Measurements from ENCODE around the gene PIWIL1.

PIWIL1 gene

GRCh38 chr12:130337488-130338303, at the start of gene PIWIL1:
TSS of gene PIWIL1 (plus strand) at chr12:130337887. CDS start at chr12:130342592, 4,705 bp downstream.
- DNase-seq = no peak

GRCh38 chr12:130288206-130288605, 49.5 kb upstream of the PIWIL1 start:
- DNase-seq = no peak

DNA sequence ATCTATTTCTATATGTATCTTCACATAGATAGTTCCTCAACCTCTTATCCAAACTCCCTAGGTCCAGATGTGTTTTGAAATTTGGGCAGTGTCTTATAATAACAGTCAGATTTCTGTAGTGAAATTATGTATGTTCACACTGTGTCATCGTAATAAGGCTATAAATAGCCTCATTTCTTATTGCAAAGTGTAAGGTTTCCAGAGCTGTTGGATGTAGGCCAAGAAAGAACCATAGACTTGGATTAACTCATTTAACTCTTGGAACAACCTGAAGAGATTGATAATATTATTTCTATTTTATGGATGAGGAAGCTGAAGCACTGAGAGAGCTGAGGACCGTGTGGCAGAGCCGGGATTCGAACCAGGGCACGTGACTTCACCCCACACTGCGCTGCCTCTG, 49.0 kb upstream of the PIWIL1 start:
- no peak for DNase-seq

GRCh38 chr12:130290114-130290513, 47.6 kb upstream of the PIWIL1 start:
- DNase-seq = no peak

DNA sequence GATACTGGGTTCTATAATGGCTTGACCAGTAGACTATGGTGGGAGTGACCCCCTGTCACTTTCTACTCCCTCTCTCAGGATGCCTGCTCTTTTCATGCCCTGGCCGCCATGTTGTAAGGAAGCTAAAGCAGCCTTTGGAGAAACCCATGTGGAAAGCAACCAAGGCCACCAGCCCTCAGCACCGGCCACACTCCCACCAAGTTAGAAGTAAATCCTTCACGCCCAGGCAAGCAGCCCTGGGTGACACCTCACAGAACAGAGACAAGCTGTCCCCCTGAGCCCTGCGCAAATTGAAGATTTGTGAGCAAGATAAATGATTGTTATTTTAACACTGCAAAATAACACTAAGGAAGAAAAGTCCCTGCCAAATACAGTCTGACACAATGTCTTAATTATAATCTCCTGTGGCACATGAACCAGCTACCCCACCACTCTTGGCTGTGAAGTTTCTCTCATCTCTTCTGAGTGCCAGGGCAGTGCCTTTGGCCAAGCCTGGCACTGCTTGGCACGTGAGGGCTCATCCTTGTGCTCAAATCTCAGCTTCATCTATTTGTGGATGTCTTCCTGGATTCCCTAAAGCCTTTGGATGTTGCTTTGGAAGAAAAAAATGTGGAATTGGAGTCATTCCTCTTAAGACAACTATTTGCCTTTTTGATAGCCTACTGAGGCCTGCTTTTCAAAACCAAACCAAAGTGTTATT, 39.2 kb upstream of the PIWIL1 start:
- no peak for DNase-seq

DNA sequence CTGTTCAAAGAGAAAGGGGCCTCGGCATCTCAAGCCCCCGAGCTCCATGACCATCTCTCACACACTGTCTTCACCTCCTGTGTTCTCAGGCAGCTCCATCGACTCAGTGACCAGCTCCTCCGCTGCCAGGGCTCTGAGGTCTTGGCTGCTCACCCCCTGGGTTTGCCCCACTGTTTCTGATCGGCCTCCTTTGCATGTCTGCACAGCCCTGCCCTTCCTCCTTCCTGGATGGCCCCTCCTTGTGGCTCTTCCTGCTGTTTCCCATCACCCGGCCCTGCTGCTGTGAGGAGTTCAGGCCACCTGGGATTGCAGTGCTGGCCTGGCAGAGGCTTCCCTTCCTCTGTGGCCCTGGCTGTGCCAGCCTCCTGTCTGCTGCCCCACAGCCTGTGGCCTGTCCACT, 38.1 kb upstream of the PIWIL1 start:
- no peak for DNase-seq

- DNase-seq = no peak
Measured at GRCh38 chr12:130300090-130300489, 37.6 kb upstream of the PIWIL1 start.

GRCh38 chr12:130300737-130301535, 36.8 kb upstream of the PIWIL1 start:
- DNase-seq = no peak

DNA sequence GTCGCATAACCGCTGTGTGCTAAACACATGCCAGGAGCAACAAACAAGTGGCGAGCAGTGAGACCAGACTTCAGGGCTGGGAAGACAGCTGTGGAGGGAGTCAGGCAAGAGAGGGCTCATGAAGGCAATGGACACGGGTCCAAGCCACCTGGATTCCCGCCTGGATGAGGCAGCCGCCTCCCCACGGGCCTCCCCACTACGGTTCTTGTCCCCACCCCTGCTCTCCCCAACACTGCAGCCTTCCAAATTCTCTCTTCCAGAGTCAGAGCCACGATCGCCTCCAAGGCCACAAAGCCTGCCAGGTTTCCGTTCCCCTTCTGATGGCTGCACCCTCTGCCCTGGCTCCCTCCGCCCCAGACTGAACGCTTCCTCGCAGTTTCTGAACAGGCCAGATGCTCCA, 36.1 kb upstream of the PIWIL1 start:
- no peak for DNase-seq

GRCh38 chr12:130303781-130304180, 33.9 kb upstream of the PIWIL1 start:
- no peak for DNase-seq

GRCh38 chr12:130307859-130308258, 29.8 kb upstream of the PIWIL1 start:
- no peak for DNase-seq

DNA sequence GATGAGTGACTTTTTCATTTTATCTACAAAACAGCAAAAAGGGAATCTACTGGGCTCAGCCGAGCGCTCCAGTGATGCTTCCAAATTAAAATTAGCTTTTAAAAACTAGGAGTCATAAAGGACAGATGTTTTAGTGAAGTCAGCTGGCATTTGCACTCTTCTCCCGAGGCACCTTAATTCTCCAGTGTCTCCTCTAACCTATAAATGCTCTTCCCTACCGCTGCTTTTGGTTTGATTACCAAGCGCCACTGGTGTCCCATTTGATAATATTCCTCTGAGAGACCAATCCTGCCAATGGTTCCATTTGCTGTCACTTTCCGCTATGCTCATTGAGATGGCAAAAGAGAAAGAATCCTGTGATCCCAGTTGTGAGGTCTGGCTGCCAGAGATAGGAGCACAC, 29.3 kb upstream of the PIWIL1 start:
- no peak for DNase-seq

DNA sequence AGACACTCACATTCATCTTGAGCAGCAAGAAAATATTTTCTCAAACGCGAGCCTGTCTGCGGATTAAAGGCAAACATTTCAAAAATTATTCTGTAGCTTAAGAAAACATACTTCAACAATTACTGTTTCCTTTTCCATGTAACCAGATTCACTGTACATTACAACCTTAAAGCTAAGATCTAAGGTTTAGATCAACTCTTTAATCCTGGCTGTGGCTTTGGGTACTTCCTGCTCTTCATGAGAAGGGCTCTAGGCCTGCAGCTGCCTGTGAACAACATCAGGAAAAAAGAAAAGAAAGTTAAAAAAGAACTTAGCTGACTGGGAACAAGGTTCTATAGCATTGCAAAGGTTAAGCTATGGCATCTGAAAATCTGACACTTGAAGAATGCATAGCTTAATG, 21.4 kb upstream of the PIWIL1 start:
- no peak for DNase-seq

- DNase-seq = no peak
Measured at GRCh38 chr12:130320536-130320935, 17.2 kb upstream of the PIWIL1 start.

GRCh38 chr12:130322263-130322662, 15.4 kb upstream of the PIWIL1 start:
- no peak for DNase-seq

GRCh38 chr12:130330685-130331084, 7.0 kb upstream of the PIWIL1 start:
- no peak for DNase-seq

- DNase-seq = no peak
Measured at GRCh38 chr12:130331146-130331545, 6.5 kb upstream of the PIWIL1 start.

DNA sequence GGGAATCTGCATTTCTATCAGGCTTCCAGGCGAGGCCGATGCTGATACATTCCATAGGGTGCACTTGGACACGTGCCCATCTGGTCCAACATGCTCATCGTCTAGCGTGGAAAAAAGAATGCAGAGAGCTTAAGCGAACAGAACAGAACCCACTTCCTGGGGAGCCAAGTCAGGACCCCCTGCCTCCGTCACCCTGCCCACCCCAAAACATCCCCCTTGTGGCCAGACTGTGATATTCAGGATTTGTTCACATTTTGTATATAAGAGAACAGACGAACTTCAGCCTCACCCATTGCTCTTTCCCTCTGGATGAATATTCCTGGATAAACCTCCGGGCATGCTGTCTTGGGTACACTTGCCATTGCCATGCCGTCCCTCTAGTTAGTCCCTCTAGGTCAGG, 4.3 kb upstream of the PIWIL1 start:
- no peak for DNase-seq

DNA sequence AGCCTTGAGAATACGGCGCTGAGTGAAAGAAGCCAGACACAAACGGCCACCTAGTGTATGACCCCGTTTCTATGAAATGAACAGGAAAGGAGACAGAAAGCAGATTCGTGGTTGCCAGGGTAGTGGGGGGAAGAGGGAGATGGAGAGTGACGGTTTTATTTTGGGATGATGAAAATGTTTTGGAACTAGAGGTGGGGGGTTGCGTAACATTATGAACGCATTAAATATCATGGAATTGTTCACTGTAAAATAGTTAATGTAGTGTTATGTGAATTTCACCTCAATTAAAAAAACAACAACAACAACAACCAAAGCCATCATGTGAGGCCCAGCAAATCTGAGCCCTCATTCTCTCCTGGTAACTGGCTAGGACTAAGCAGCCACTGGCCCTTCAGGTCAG, 3.3 kb upstream of the PIWIL1 start:
- DNase-seq = no peak

GRCh38 chr12:130334937-130335336, 2.8 kb upstream of the PIWIL1 start:
- no peak for DNase-seq

GRCh38 chr12:130335517-130336392, 1.9 kb upstream of the PIWIL1 start:
- peak; percentile 22 to 71 for DNase-seq

DNA sequence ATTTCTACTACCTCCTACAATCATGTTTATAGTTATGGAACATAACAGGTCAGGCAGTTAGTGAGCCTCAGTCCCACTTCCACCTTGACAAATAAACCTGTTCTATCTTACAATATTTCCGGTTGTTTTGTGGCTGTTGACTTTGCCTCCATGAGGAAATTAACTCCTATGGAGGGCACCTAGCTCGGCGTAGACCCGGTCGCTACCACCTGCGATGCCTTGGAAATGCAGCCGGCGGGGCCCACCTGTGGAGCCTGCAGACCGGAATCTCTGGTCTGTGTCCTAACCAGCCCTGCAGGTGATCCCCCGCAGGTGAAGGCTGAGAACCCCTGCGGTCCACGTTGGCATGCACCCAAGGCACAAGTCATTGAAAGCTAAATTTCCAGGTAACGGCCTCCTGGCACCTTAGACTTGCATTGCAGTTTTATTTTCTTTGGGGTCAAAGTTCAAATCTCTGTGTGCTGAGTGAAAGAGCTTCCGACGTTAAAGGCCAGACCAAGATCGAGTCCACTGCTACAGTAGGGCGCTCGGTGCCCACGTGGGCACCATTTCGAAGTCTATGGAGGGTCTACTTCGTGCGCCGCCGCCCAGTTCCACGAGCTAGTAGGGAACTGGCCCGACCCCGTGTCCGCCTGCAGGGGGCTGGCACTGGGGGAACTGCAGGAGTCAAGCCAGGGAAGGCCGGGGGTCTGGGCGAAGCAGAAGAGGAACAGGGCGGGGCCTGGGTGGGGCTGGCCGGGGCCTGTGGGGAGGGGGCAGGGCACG, 782 bp upstream of the PIWIL1 start:
- no peak for DNase-seq

All from inflammatory macrophage treated with lipopolysaccharide for 1 hour (primary cell).